Endothelial cell of umbilical vein (primary cell): ENCODE measurements around the gene ETS2. TPM values are rescaled to one million over a fixed set of nuclear protein-coding genes. Genes with fewer than 3 reads are reported as not detected.
A peak's percentile ranks its signal among the peaks of the same experiment; 100 is the strongest.

ENCODE experiments used
- BruUV-seq: library from RNA; stranded (reverse); fragments of 400-500 nt; replicated peaks from 2 replicates; lab custom pipeline; 2021; lab: Mats Ljungman, UMichigan
- CTCF ChIA-PET: fragments of 300-600, 350-600 bp; sonication (Branson Sonifier 250); formaldehyde crosslinking; loops from one replicate; lab custom pipeline; 2021; ENCODE audit warnings: antibody characterized with exemption, inconsistent platforms; lab: Charles Lee
- POLR2A ChIA-PET: fragments of 300-600, 350-600 bp; sonication (Branson Sonifier 250); formaldehyde crosslinking; loops from one replicate; lab custom pipeline; 2021; ENCODE audit warnings: antibody characterized with exemption, inconsistent platforms; lab: Charles Lee
- DNase-seq: peaks from one replicate; pipeline ENCODE4 v3.0.0-alpha.2; 2011; ENCODE audit warnings: low read depth, low spot score
- FAIRE-seq: peaks from 2 replicates; lab custom pipeline; 2011; peaks lifted over from hg19 to GRCh38; lab: Jason Lieb, UNC
- H2AFZ ChIP-seq: 2 replicates; pipeline ENCODE4 v1.6.0; 2012; ENCODE audit warnings: low read depth, low read length, control low read depth, inconsistent platforms
- H3K27ac ChIP-seq: 2 replicates; pipeline ENCODE4 v1.5.1; 2011; ENCODE audit warnings: low read depth, mild to moderate bottlenecking, control low read depth, low read length, moderate library complexity; ENCODE audit not compliant: insufficient read depth
- H3K27me3 ChIP-seq, 2 experiments: 2 replicates each; pipeline versions ENCODE4 v1.6.0 to v1.6.1; 2011; ENCODE audit warnings: low read length in 2 of 2, mixed read lengths in 1 of 2; ENCODE audit not compliant: control insufficient read depth in 2 of 2, insufficient read depth in 2 of 2
- H3K36me3 ChIP-seq, 2 experiments: 2 replicates in 1 of 2; 3 replicates in 1 of 2; pipeline ENCODE4 v1.5.1; 2011; ENCODE audit warnings: low read length in 2 of 2, mild to moderate bottlenecking in 1 of 2, moderate library complexity in 1 of 2; ENCODE audit not compliant: control insufficient read depth in 2 of 2, insufficient read depth in 2 of 2; ENCODE audit errors: extremely low read depth in 1 of 2
- H3K4me1 ChIP-seq: 3 replicates; pipeline ENCODE4 v1.5.1; 2011; ENCODE audit warnings: mild to moderate bottlenecking, low read length; ENCODE audit not compliant: control insufficient read depth, insufficient read depth; ENCODE audit errors: extremely low read depth
- H3K4me2 ChIP-seq: 2 replicates; pipeline ENCODE4 v1.6.1; 2011; ENCODE audit warnings: low read length, control low read depth, mixed read lengths; ENCODE audit not compliant: insufficient read depth
- H3K4me3 ChIP-seq, 3 experiments: fragments of 200-600 bp in 1 of 3; sonication (generic), shearing (Covaris generic) in 1 of 3; replicated peaks in 1 of 3; 2 replicates each; pipeline ENCODE4 v1.5.1; 2011 to 2016; ENCODE audit warnings: control low read depth in 3 of 3, low read length in 3 of 3, mild to moderate bottlenecking in 2 of 3, inconsistent platforms in 1 of 3, low read depth in 1 of 3, moderate library complexity in 1 of 3; ENCODE audit not compliant: insufficient read depth in 1 of 3
- H3K79me2 ChIP-seq: 2 replicates; pipeline ENCODE4 v1.6.0; 2012; ENCODE audit warnings: low read length, inconsistent platforms; ENCODE audit not compliant: control insufficient read depth, insufficient read depth
- H3K9ac ChIP-seq: replicated peaks from 2 replicates; pipeline ENCODE3; 2011; ENCODE audit warnings: low read length, control low read depth; ENCODE audit not compliant: insufficient read depth; ENCODE audit errors: extremely low read depth
- H3K9me1 ChIP-seq: replicated peaks from 3 replicates; pipeline ENCODE4 v1.6.0; 2011; ENCODE audit warnings: mild to moderate bottlenecking, low read length; ENCODE audit not compliant: control insufficient read depth, insufficient read depth; ENCODE audit errors: extremely low read depth
- H3K9me3 ChIP-seq: replicated peaks from 2 replicates; pipeline ENCODE4 v1.5.1; 2012; ENCODE audit warnings: low read length, inconsistent platforms; ENCODE audit not compliant: control insufficient read depth, insufficient read depth
- H4K20me1 ChIP-seq: replicated peaks from 2 replicates; pipeline ENCODE3; 2011; ENCODE audit warnings: mild to moderate bottlenecking, low read length; ENCODE audit not compliant: control insufficient read depth, insufficient read depth; ENCODE audit errors: extremely low read depth
- CTCF ChIP-seq, 2 donors: IDR thresholded peaks; 1 replicate in 1 of 2; 2 replicates in 1 of 2; pipeline ENCODE4 v1.5.1; 2011; ENCODE audit warnings: low read length in 2 of 2, mild to moderate bottlenecking in 2 of 2, moderate library complexity in 2 of 2, control low read depth in 1 of 2, inconsistent platforms in 1 of 2, low read depth in 1 of 2; ENCODE audit not compliant: insufficient read depth in 1 of 2; ENCODE audit errors: extremely low read depth in 1 of 2
- EZH2 ChIP-seq: IDR thresholded peaks from 2 replicates; pipeline ENCODE4 v1.6.1; 2012; ENCODE audit warnings: borderline replicate concordance, low read depth, mild to moderate bottlenecking, moderate library complexity, low read length, inconsistent platforms; ENCODE audit not compliant: severe bottlenecking
- FOS ChIP-seq: IDR thresholded peaks from 2 replicates; pipeline ENCODE4 v1.6.1; 2011; ENCODE audit warnings: mild to moderate bottlenecking, low read length, moderate library complexity, borderline replicate concordance; ENCODE audit not compliant: insufficient read depth
- GATA2 ChIP-seq: IDR thresholded peaks from 2 replicates; pipeline ENCODE4 v1.7.0; 2011; ENCODE audit warnings: low read depth, mild to moderate bottlenecking, moderate library complexity, mixed read lengths, low read length; ENCODE audit not compliant: insufficient read length, insufficient read depth
- MAX ChIP-seq: IDR thresholded peaks from 2 replicates; pipeline ENCODE4 v1.6.1; 2011; ENCODE audit not compliant: insufficient read depth, insufficient read length
- MYC ChIP-seq: IDR thresholded peaks from one replicate; pipeline ENCODE4 v1.6.1; 2011; ENCODE audit warnings: mild to moderate bottlenecking, low read depth, low read length
- dilution Hi-C: fragments of 300-500 bp; cut with MboI; formaldehyde crosslinking; loops from one replicate; pipeline ENCODE4 v1.15.0; 2019; ENCODE audit warnings: low sequenced_read_pairs; ENCODE audit not compliant: extremely low pct_ligation_motif_present
- intact Hi-C: fragments of 100-400 bp; cut with micrococcal nuclease; formaldehyde crosslinking; loops from one replicate; pipeline ENCODE4 v1.10.0; 2022
- polyA plus RNA-seq, 4 experiments: library from polyadenylated mRNA; depleted of rRNA in 3 of 4; stranded (reverse) in 3 of 4; unstranded in 1 of 4; fragments of >200 nt; gene quantifications; 2 replicates each; pipeline versions ENCODE4 v1.2.1 to v1.2.3, GENCODE V29; 2011 to 2012; ENCODE audit warnings: missing spikeins in 1 of 4
- total RNA-seq: library from RNA; stranded (reverse); gene quantifications from 2 replicates; pipeline ENCODE4 v1.2.3, GENCODE V29; 2021

Gene ETS2
- total and polyA plus RNA-seq, 2 donors (not counting 3 experiments of a cell fraction or from before 2014, with no cell fraction given), result 16.3 to 54.5 TPM

- no peak overlapping the region for H3K4me3 ChIP-seq
- BruUV-seq, result no TSS peak
- dilution Hi-C loops, result no loop called here
- CTCF ChIA-PET, result no interaction called here
- H3K9ac ChIP-seq, result no peak overlapping the region
- H3K27me3 ChIP-seq, result no peaks in the 10 kb centered on the region
- no peaks in the 10 kb centered on the region for H3K9me3 ChIP-seq
- no peak overlapping the region for H3K27ac ChIP-seq
- DNase-seq (no peak), FAIRE-seq (peak; percentile 46)
- TF ChIP-seq EZH2 (no peak), GATA2 (no peak), MYC (no peak), CTCF (IDR thresholded peaks at IDR 0.05; ENCODE audit: extremely low read depth in 1 of 2, insufficient read depth in 1 of 2, low read depth in 1 of 2, low read length in 2 of 2) (no peak), FOS (no peak), MAX (no peak)
- no peaks in the 10 kb centered on the region for H4K20me1 ChIP-seq
- H3K79me2 ChIP-seq, result no peaks in the 10 kb centered on the region
- POLR2A ChIA-PET, result no interaction called here
- intact Hi-C loops, result no loop called here
- no peaks in the 10 kb centered on the region for H3K9me1 ChIP-seq
- H3K36me3 ChIP-seq, result no peaks in the 10 kb centered on the region
- peaks cover 9% of the 10 kb centered on the region for H3K4me1 ChIP-seq
- H2AFZ ChIP-seq, result no peak overlapping the region
- H3K4me2 ChIP-seq, result no peak overlapping the region
These were observed 52.5 kb downstream of the ETS2 start for GRCh38 chr21:38858026-38858811.
